22Rv1 (cell line): ENCODE measurements around the gene LPIN1.

Experiments
- CTCF ChIP-seq: fragments of 450-650 bp; IDR thresholded peaks from 2 replicates; pipeline ENCODE4 v1.5.1; 2017; ENCODE audit warnings: mild to moderate bottlenecking
- ZFX ChIP-seq: fragments of 450-650 bp; IDR thresholded peaks from 2 replicates; pipeline ENCODE4 v1.6.1; 2017; ENCODE audit warnings: antibody characterized with exemption, borderline replicate concordance

GRCh38 chr2:11749646-11750349 lies 3.4 kb downstream of the LPIN1 start:
- TF ChIP-seq ZFX (no peak), CTCF (no peak)
